ENCODE results near the gene SLC4A4. TPM values are rescaled to one million over a fixed set of nuclear protein-coding genes. Genes with fewer than 3 reads are reported as not detected.

Gene SLC4A4
- total and polyA plus RNA-seq, 4 donors: 3.0 to 36.7 (median 8.2) TPM

DNA sequence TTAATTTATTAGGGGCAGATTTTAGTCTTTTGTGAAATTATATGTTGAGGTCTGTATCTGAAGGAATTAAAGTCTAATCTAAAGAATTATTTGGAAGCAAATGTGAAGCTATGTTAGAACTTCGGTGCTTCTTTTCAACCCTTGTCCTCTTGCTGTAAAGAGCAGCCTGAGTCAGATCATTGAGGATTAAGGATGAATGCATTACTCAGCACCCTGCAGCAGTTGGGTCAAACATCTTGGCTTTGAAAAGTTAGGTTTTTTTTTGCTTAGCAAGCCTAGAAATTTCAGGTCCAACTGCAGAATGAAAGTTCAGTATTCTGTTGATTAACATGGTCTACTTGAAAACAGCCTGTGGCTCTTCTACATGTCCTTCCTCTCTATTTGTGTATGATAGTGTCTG lies 57.6 kb downstream of the SLC4A4 start:
- no peaks in the 10 kb centered on the region for H3K9me3 ChIP-seq (ENCODE audit: control insufficient read depth in 4 of 4, low read length in 3 of 4)
- no peak overlapping the region for H3K9ac ChIP-seq (ENCODE audit: low read depth in 1 of 2, low read length in 2 of 2)
- no peaks in the 10 kb centered on the region for H3K27me3 ChIP-seq (ENCODE audit: control insufficient read depth in 4 of 4, insufficient read depth in 4 of 4, low read length in 3 of 4)
- H3K4me3 ChIP-seq (ENCODE audit: low read depth in 1 of 3, low read length in 3 of 3): no peak overlapping the region
- 95% methylated on average over 1 of the region's 1 CpG for WGBS
- H3K27ac ChIP-seq (ENCODE audit: low read depth in 1 of 2, low read length in 2 of 2): no peak overlapping the region
- TF ChIP-seq RAD21 (IDR thresholded peaks at IDR 0.05) (no peak), TAF1 (conservative IDR thresholded peaks at IDR 0.05) (no peak), YY1 (IDR thresholded peaks at IDR 0.05) (no peak), HNF4G (IDR thresholded peaks at IDR 0.05) (no peak), NR2F2 (IDR thresholded peaks at IDR 0.05) (no peak), GABPA (IDR thresholded peaks at IDR 0.05 in 1 of 2, conservative IDR thresholded peaks at IDR 0.05 in 1 of 2) (no peak), RXRA (IDR thresholded peaks at IDR 0.05) (no peak), FOXA2 (IDR thresholded peaks at IDR 0.05) (no peak)
- TF ChIP-seq, protein P1, sequence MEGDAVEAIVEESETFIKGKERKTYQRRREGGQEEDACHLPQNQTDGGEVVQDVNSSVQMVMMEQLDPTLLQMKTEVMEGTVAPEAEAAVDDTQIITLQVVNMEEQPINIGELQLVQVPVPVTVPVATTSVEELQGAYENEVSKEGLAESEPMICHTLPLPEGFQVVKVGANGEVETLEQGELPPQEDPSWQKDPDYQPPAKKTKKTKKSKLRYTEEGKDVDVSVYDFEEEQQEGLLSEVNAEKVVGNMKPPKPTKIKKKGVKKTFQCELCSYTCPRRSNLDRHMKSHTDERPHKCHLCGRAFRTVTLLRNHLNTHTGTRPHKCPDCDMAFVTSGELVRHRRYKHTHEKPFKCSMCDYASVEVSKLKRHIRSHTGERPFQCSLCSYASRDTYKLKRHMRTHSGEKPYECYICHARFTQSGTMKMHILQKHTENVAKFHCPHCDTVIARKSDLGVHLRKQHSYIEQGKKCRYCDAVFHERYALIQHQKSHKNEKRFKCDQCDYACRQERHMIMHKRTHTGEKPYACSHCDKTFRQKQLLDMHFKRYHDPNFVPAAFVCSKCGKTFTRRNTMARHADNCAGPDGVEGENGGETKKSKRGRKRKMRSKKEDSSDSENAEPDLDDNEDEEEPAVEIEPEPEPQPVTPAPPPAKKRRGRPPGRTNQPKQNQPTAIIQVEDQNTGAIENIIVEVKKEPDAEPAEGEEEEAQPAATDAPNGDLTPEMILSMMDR (IDR thresholded peaks at IDR 0.05; ENCODE audit: low read depth, low read length, missing input control): no peak
- H3K36me3 ChIP-seq (ENCODE audit: control insufficient read depth in 4 of 4, insufficient read depth in 3 of 4, low read depth in 1 of 4, low read length in 3 of 4): no peaks in the 10 kb centered on the region
- DNase-seq (ENCODE audit: low spot score): no peak
- H3K4me1 ChIP-seq (ENCODE audit: control insufficient read depth in 4 of 4, insufficient read depth in 4 of 4, low read length in 3 of 4): peaks cover 2 to 14% (median 6%) of the 10 kb centered on the region in 4 donors

DNA sequence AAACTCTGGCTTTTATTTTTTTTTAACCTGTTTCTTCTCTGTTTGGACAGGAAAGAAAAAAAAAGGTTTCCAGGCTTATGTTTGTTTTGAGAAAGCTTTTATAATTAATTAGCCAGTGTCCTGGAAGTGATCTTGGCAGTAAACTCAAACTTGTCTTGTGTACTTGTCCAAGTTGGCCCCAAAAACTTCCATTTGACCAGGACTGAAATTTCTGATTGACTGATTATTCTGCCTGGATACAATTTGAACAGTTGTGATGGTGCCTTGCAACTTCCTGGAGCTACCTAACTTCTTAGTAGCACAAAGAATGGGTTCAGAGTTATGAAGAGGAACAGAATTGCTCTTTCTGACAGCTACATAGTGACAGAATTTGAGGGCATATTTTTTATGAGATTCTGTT lies 62.0 kb downstream of the SLC4A4 start:
- Histone ChIP-seq H3K9me3 (ENCODE audit: control insufficient read depth in 4 of 4, low read length in 3 of 4) (no peaks in the 10 kb centered on the region), H3K36me3 (ENCODE audit: control insufficient read depth in 4 of 4, insufficient read depth in 3 of 4, low read depth in 1 of 4, low read length in 3 of 4) (no peaks in the 10 kb centered on the region), H3K9ac (ENCODE audit: low read depth in 1 of 2, low read length in 2 of 2) (no peak overlapping the region), H3K4me3 (ENCODE audit: low read depth in 1 of 3, low read length in 3 of 3) (no peak overlapping the region), H3K27ac (ENCODE audit: low read depth in 1 of 2, low read length in 2 of 2) (no peak overlapping the region), H3K4me1 (ENCODE audit: control insufficient read depth in 4 of 4, insufficient read depth in 4 of 4, low read length in 3 of 4) (peaks cover 0 to 4% (median 0%) of the 10 kb centered on the region in 4 donors), H3K27me3 (ENCODE audit: control insufficient read depth in 4 of 4, insufficient read depth in 4 of 4, low read length in 3 of 4) (no peaks in the 10 kb centered on the region)
- TF ChIP-seq FOXA2 (IDR thresholded peaks at IDR 0.05) (no peak), YY1 (IDR thresholded peaks at IDR 0.05) (no peak), FOXA1 (IDR thresholded peaks at IDR 0.05) (no peak), GABPA (IDR thresholded peaks at IDR 0.05 in 1 of 2, conservative IDR thresholded peaks at IDR 0.05 in 1 of 2) (no peak), JUND (IDR thresholded peaks at IDR 0.05) (no peak), NR2F2 (IDR thresholded peaks at IDR 0.05) (no peak), HNF4G (IDR thresholded peaks at IDR 0.05) (no peak), EGR1 (IDR thresholded peaks at IDR 0.05; ENCODE audit: low read depth in 2 of 2) (no peak), RXRA (IDR thresholded peaks at IDR 0.05) (no peak), SP1 (IDR thresholded peaks at IDR 0.05) (no peak), TAF1 (conservative IDR thresholded peaks at IDR 0.05) (no peak), HNF4A (conservative IDR thresholded peaks at IDR 0.05) (no peak)
- TF ChIP-seq, protein P2, sequence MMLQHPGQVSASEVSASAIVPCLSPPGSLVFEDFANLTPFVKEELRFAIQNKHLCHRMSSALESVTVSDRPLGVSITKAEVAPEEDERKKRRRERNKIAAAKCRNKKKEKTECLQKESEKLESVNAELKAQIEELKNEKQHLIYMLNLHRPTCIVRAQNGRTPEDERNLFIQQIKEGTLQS (IDR thresholded peaks at IDR 0.05): no peak
- TF ChIP-seq, protein P3, sequence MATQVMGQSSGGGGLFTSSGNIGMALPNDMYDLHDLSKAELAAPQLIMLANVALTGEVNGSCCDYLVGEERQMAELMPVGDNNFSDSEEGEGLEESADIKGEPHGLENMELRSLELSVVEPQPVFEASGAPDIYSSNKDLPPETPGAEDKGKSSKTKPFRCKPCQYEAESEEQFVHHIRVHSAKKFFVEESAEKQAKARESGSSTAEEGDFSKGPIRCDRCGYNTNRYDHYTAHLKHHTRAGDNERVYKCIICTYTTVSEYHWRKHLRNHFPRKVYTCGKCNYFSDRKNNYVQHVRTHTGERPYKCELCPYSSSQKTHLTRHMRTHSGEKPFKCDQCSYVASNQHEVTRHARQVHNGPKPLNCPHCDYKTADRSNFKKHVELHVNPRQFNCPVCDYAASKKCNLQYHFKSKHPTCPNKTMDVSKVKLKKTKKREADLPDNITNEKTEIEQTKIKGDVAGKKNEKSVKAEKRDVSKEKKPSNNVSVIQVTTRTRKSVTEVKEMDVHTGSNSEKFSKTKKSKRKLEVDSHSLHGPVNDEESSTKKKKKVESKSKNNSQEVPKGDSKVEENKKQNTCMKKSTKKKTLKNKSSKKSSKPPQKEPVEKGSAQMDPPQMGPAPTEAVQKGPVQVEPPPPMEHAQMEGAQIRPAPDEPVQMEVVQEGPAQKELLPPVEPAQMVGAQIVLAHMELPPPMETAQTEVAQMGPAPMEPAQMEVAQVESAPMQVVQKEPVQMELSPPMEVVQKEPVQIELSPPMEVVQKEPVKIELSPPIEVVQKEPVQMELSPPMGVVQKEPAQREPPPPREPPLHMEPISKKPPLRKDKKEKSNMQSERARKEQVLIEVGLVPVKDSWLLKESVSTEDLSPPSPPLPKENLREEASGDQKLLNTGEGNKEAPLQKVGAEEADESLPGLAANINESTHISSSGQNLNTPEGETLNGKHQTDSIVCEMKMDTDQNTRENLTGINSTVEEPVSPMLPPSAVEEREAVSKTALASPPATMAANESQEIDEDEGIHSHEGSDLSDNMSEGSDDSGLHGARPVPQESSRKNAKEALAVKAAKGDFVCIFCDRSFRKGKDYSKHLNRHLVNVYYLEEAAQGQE (IDR thresholded peaks at IDR 0.05): no peak
- TF ChIP-seq, protein P1 (IDR thresholded peaks at IDR 0.05; ENCODE audit: low read depth, low read length, missing input control): no peak
- TF ChIP-seq, protein P4, sequence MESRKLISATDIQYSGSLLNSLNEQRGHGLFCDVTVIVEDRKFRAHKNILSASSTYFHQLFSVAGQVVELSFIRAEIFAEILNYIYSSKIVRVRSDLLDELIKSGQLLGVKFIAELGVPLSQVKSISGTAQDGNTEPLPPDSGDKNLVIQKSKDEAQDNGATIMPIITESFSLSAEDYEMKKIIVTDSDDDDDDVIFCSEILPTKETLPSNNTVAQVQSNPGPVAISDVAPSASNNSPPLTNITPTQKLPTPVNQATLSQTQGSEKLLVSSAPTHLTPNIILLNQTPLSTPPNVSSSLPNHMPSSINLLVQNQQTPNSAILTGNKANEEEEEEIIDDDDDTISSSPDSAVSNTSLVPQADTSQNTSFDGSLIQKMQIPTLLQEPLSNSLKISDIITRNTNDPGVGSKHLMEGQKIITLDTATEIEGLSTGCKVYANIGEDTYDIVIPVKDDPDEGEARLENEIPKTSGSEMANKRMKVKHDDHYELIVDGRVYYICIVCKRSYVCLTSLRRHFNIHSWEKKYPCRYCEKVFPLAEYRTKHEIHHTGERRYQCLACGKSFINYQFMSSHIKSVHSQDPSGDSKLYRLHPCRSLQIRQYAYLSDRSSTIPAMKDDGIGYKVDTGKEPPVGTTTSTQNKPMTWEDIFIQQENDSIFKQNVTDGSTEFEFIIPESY (IDR thresholded peaks at IDR 0.05): no peak
- no peak for DNase-seq (ENCODE audit: low spot score)

Data from liver (tissue), 9 donors.